K562 (cell line): ENCODE results near the gene GPR139. TPM values are rescaled to one million over a fixed set of nuclear protein-coding genes. Genes with fewer than 3 reads are reported as not detected.
A peak's percentile ranks its signal among the peaks of the same experiment; 100 is the strongest.

Experiments
- C11orf30 ChIP-seq: fragments of 450-650 bp; IDR thresholded peaks from 2 replicates; pipeline ENCODE4 v1.6.1; 2016; ENCODE audit warnings: low read depth, mild to moderate bottlenecking
- CBX5 ChIP-seq: IDR thresholded peaks from 2 replicates; pipeline ENCODE4 v1.6.1; 2014; ENCODE audit warnings: low read depth, borderline replicate concordance
- CEBPB ChIP-seq: fragments of 450-650 bp; IDR thresholded peaks from 2 replicates; pipeline ENCODE4 v1.6.1; 2016; ENCODE audit warnings: missing genetic modification characterization, missing compliant biosample characterization
- DPF2 ChIP-seq: fragments of 450-650 bp; IDR thresholded peaks from 2 replicates; pipeline ENCODE4 v1.6.1; 2016
- EHMT2 ChIP-seq: fragments of 450-650 bp; IDR thresholded peaks from 2 replicates; pipeline ENCODE4 v1.6.1; 2018; ENCODE audit warnings: antibody characterized with exemption
- EP300 ChIP-seq: IDR thresholded peaks from 2 replicates; pipeline ENCODE4 v1.6.1; 2012; ENCODE audit warnings: low read length, improper control_type of control experiment
- ETV1 ChIP-seq: fragments of 450-650 bp; conservative IDR thresholded peaks from 2 replicates; pipeline ENCODE4 v1.6.1; 2016; ENCODE audit warnings: missing genetic modification characterization, control low read depth, low read depth, missing compliant biosample characterization
- FOS ChIP-seq: IDR thresholded peaks from 3 replicates; pipeline ENCODE4 v1.6.1; 2011; ENCODE audit not compliant: insufficient read length; ENCODE audit errors: extremely low read depth
- FOSL1 ChIP-seq: fragments of 200-800 bp; sonication (Bioruptor generic); conservative IDR thresholded peaks from 2 replicates; pipeline ENCODE4 v1.6.1; 2016; ENCODE audit warnings: missing genetic modification characterization, missing compliant biosample characterization
- FOXO4 ChIP-seq: fragments of 450-650 bp; formaldehyde crosslinking; IDR thresholded peaks from 2 replicates; pipeline ENCODE4 v1.4.0; 2020; ENCODE audit warnings: mild to moderate bottlenecking, moderate library complexity
- HNRNPLL ChIP-seq: fragments of 200-400 bp; formaldehyde crosslinking; IDR thresholded peaks from 2 replicates; pipeline ENCODE4 v1.6.1; 2017; ENCODE audit warnings: low read length, low read depth, mild to moderate bottlenecking; ENCODE audit not compliant: poor library complexity, severe bottlenecking
- HOXB6 ChIP-seq: fragments of 250-450 bp; sonication (Bioruptor Pico); IDR thresholded peaks from 2 replicates; pipeline ENCODE4 v1.5.1; 2022; ENCODE audit warnings: mild to moderate bottlenecking, borderline replicate concordance
- JUN ChIP-seq, 2 experiments: sonication (generic) in 1 of 2; formaldehyde crosslinking in 1 of 2; IDR thresholded peaks; 2 replicates each; pipeline versions ENCODE4 v1.6.1 to v1.8.0; 2012 to 2022; ENCODE audit warnings: borderline replicate concordance in 2 of 2, mild to moderate bottlenecking in 2 of 2, improper control_type of control experiment in 1 of 2, low read depth in 1 of 2, low read length in 1 of 2, missing genetic modification reagents in 1 of 2
- JUNB ChIP-seq: fragments of 450-650 bp; formaldehyde crosslinking; conservative IDR thresholded peaks from 2 replicates; pipeline ENCODE4 v1.4.0; 2020; ENCODE audit warnings: mild to moderate bottlenecking
- JUND ChIP-seq, 2 experiments: IDR thresholded peaks; 2 replicates in 1 of 2; 3 replicates in 1 of 2; pipeline ENCODE4 v1.6.1; 2011; ENCODE audit warnings: borderline replicate concordance in 2 of 2, low read depth in 2 of 2, low read length in 2 of 2, improper control_type of control experiment in 1 of 2, missing biosample characterization in 1 of 2, missing genetic modification characterization in 1 of 2, missing genetic modification reagents in 1 of 2
- KLF16 ChIP-seq: IDR thresholded peaks from 2 replicates; pipeline ENCODE4 v1.6.1; 2016; ENCODE audit warnings: antibody characterized with exemption
- LARP7 ChIP-seq: fragments of 450-650 bp; IDR thresholded peaks from 2 replicates; pipeline ENCODE4 v1.6.1; 2016
- MECOM ChIP-seq: fragments of 250-450 bp; sonication (Bioruptor Pico); IDR thresholded peaks from 2 replicates; pipeline ENCODE4 v1.8.0; 2022; ENCODE audit warnings: inconsistent platforms
- NFE2 ChIP-seq: IDR thresholded peaks from 2 replicates; pipeline ENCODE4 v1.6.1; 2014; ENCODE audit warnings: antibody characterized with exemption, low read depth
- PRDM10 ChIP-seq: fragments of 450-650 bp; IDR thresholded peaks from 2 replicates; pipeline ENCODE4 v1.6.1; 2018; ENCODE audit not compliant: partially characterized antibody
- PTBP1 ChIP-seq: fragments of 200-400 bp; formaldehyde crosslinking; IDR thresholded peaks from 2 replicates; pipeline ENCODE4 v1.6.1; 2017; ENCODE audit warnings: low read depth, low read length
- SMARCE1 ChIP-seq: fragments of 450-650 bp; IDR thresholded peaks from 2 replicates; pipeline ENCODE4 v1.7.1; 2016; ENCODE audit warnings: mild to moderate bottlenecking
- TCF15 ChIP-seq: fragments of 250-450 bp; sonication (Bioruptor Pico); IDR thresholded peaks from 2 replicates; pipeline ENCODE4 v1.8.0; 2022; ENCODE audit warnings: moderate library complexity, mild to moderate bottlenecking, inconsistent platforms
- TRIM24 ChIP-seq, 2 experiments: fragments of 450-650 bp; IDR thresholded peaks; 2 replicates each; pipeline ENCODE4 v1.6.1; 2016
- ZNF316 ChIP-seq: fragments of 450-650 bp; IDR thresholded peaks from 2 replicates; pipeline ENCODE4 v1.6.1; 2016
- ZSCAN32 ChIP-seq: fragments of 450-650 bp; formaldehyde crosslinking; IDR thresholded peaks from 2 replicates; pipeline ENCODE4 v1.4.0; 2020; ENCODE audit warnings: mild to moderate bottlenecking, moderate library complexity
- polyA plus RNA-seq, 8 experiments: library from polyadenylated mRNA; depleted of rRNA in 4 of 8; stranded (reverse) in 5 of 8; unstranded in 3 of 8; fragments of >200 nt; fragmentation: Nextera tagmentation in 2 of 8; fragmentation: Illumina TruSeq in 1 of 8; extraction: Ambion mirVana in 2 of 8; extraction: Trizol in 1 of 8; gene quantifications; 2 replicates each; pipeline versions ENCODE4 v1.2.1 to v1.2.3, GENCODE V29; 2011 to 2014; ENCODE audit warnings: inconsistent platforms in 1 of 8, missing spikeins in 1 of 8
- total RNA-seq, 7 experiments: library from RNA; depleted of rRNA in 6 of 7; stranded (reverse); fragments of >200 nt in 6 of 7; fragmentation: Illumina TruSeq in 2 of 7; extraction: Trizol in 2 of 7; gene quantifications; 2 replicates each; pipeline versions ENCODE4 v1.2.1 to v1.2.3, GENCODE V29; 2011 to 2021; ENCODE audit warnings: low replicate concordance in 1 of 7

GPR139 gene
- total and polyA plus RNA-seq, 9 of the 15 experiments (the other 6 are each of a cell fraction or from before 2014, with no cell fraction given): not detected

- TF ChIP-seq PRDM10 (peak; percentile 33), EHMT2 (peak; percentile 73; the same call in 1 of the 2 replicates), JUNB (CRISPR knock-in tag) (peak; percentile 79), ETV1 (0 out of 2 replicates have a peak, but pooled peaks have one; percentile 28), PTBP1 (no peak), C11orf30 (peak; percentile 94), EP300 (0 out of 2 replicates have a peak, but pooled peaks have one; percentile 46), FOXO4 (CRISPR knock-in tag) (no peak), TCF15 (CRISPR knock-in tag) (no peak), NFE2 (peak; percentile 87), CBX5 (no peak), MECOM (no peak), ZNF316 (peak; percentile 97), DPF2 (peak; percentile 91), LARP7 (no peak), TRIM24 (IDR thresholded peaks at IDR 0.05) (peak in 1 of 2 experiments; percentile 58; a peak in 2 of 4 replicates), JUN (IDR thresholded peaks at IDR 0.05; ENCODE audit: borderline replicate concordance, low read depth, low read length) (peak; percentile 93), JUN (CRISPR knock-in tag; IDR thresholded peaks at IDR 0.05; ENCODE audit: borderline replicate concordance) (no peak), FOS (peak; percentile 57), SMARCE1 (peak; percentile 84), JUND (IDR thresholded peaks at IDR 0.05; ENCODE audit: borderline replicate concordance, low read depth, low read length) (peak; percentile 99), JUND (tag; IDR thresholded peaks at IDR 0.05; ENCODE audit: borderline replicate concordance, low read depth, low read length) (peak; percentile 99), HNRNPLL (no peak), CEBPB (tag) (no peak), KLF16 (no peak), ZSCAN32 (CRISPR knock-in tag) (no peak), FOSL1 (tag) (peak; percentile 95), HOXB6 (CRISPR knock-in tag) (no peak)
Observed at GRCh38 chr16:20084624-20085226, 11.0 kb upstream of the GPR139 start (continued).
